ENCODE data around the gene KRT6B.

The KRT6B gene

GRCh38 chr12:52436000-52436827, 15.7 kb downstream of the KRT6B start:
- no peak for DNase-seq (ENCODE audit: low spot score)

- no peak for DNase-seq (ENCODE audit: low spot score)
These were observed 16.3 kb downstream of the KRT6B start for GRCh38 chr12:52435659-52435999.

DNA sequence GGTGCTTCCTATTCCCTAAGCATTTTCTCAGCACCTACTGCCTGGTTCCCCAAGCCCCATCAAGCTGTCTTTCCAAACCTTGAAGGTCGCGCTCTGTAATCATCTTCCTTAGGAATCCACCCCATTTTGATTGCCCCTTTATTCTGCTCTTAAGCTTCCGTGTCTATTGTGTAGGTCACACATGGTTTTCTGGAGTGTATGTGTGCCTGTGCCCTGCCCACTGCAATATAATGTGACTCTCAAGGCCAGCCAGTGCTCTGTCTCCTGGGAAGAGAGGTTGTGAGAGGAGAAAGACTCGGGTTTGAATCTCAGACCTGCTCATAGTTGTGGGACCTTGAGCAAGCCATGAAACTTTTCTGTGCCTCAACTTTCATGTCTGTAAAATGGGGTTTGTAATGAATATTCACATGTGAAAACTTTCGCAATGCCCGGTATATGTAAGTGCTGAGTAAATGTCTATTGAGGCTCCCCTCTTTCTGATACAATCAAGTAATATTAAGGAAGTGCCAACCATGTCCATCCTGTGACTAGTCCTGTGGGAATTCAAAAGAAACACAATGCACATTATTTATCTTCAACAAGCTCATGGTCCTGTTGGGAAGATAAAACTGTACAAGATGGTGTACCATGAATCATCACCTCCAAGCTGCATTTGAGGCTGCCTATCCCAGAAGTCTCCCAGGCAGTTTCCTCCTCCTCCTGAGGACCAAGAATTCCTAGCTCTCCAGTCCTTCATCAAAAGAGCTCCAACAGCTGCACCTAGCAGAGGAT, 17.0 kb downstream of the KRT6B start:
- DNase-seq (ENCODE audit: low spot score) = no peak

GRCh38 chr12:52434081-52434733, 17.7 kb downstream of the KRT6B start, which contains the start of gene KRT75:
Gene KRT75, minus strand, starts transcription at chr12:52434371. Its CDS starts 67 bp downstream, at chr12:52434304.
- DNase-seq (ENCODE audit: low spot score) = no peak

DNA sequence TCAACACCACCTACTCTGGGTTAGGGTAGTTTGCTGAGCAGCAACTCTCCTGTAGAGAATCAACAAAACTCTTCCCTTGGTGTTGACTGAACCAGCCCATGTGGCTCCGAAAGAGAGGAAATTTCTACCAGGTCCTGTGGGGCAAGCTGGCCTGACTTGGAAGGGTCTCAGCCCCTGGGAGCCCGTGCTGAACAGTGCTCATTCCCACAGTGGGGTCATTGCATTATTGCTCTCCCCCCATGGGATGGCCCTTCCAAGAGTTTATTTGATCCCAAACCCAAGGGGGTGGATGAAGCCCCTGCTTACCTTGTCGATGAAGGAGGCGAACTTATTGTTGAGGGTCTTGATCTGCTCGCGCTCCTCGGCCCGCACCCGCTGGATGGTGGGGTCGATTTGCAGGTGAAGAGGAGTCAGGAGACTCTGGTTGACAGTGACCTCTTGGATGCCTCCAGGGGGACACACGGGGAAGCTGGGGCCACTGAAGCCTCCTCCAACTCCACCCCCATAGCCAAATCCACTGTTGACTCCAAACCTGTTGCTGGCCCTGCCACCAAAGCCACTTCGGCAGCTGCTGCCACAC, 18.4 kb downstream of the KRT6B start:
- DNase-seq (ENCODE audit: low spot score) = no peak

GRCh38 chr12:52432559-52433207, 19.3 kb downstream of the KRT6B start:
- no peak for DNase-seq (ENCODE audit: low spot score)

DNA sequence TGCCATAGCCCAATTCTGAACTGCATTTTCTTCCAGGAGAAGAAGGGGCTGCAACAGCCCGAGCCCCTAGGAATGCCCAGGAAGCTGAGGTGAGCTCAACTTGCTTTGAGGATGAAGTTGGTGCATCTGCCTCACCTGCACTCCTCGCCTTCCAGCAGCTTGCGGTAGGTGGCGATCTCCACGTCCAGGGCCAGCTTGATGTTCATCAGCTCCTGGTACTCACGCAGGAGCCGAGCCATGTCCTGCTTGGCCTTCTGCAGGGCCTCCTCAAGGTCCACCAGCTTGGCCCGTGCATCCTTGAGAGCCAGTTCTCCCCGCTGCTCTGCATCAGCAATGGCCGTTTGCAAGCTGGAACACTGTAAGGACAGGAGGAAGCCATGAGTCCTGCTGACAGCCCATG, 23.8 kb downstream of the KRT6B start:
- DNase-seq (ENCODE audit: low spot score) = no peak

GRCh38 chr12:52427083-52427482, 24.9 kb downstream of the KRT6B start:
- no peak for DNase-seq (ENCODE audit: low spot score)

DNA sequence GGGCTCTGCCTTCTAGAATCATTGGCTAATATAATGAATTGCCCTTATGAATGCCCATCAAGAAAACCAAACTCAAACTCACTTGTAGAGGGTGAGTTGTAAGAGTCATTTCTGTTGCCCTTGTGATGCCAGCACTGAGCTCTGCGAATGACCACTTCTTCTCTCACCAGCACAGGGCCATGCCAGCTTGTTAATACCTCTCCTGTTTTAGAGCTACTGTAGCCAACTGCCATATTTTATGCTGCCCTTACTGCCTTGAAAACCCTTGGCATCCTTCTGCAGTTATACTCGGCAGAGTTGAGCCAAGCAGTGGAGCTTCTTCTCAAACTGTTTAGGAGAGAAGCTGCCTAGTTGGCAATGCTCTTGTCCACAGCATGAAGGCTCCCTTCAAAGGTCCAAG, 25.9 kb downstream of the KRT6B start:
- DNase-seq (ENCODE audit: low spot score) = no peak

DNA sequence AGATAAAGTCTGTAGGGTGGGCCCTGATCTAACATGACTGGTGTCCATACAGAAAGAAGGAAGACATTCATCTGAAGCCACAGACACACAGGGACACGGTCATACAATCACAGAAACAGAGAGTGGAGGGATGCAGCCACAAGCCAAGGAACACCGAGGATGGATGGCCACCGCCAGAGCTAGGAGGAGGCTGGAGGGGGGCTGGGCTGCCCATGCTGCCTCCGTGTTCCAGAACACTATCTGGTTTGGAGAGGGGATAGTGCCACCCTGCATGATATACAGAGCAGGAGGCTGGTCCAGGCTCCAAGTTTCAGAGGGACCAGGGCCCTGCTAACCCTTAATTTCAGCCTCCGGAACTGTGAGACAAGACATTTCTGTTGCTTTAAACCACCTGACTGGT, 26.5 kb downstream of the KRT6B start:
- DNase-seq (ENCODE audit: low spot score) = no peak

DNA sequence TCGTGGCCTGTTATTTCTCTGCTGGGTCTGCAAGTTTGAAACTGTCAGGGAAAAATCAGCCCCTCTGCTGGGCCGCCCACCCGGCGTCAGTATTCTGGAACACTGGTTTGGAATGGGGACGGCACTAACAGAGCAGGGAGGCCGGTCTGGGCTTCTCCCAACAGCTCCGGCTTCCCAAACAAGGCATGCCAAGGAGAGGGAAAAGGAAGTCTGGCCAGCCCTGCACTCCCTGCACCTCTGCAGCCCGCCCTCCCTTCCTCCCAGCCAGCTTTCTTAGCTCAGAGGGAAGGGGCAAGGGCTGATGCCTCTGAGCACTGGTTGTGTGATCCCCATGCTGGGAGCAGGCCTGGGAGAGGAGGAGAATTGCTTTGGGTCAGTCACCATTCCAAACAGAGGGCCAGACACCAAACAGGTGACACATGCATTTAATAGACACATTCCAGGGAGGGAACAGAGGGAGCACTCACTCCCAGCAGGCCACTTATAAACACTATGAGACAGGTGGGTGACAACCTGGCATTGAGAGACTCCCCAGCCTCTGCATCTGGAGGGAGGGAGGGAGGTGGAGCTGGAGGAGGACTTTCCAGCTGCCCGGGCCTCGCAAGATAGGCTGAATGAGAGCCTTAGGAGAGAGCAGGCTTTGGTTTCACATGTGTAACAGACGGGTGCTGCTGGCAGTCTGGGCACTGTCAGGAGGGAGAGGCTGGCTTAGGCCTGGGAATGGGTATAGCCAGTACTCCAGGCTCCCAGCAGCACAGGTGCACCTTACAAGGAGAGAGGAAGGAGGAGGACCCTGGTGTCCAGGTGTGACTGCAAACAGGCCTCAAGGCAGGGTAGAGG, 28.1 kb downstream of the KRT6B start:
- no peak for DNase-seq (ENCODE audit: low spot score)

- no peak for DNase-seq (ENCODE audit: low spot score)
These were observed 28.9 kb downstream of the KRT6B start for GRCh38 chr12:52423035-52423434.

- no peak for DNase-seq (ENCODE audit: low spot score)
These were observed 32.3 kb downstream of the KRT6B start for GRCh38 chr12:52419656-52420055.

- DNase-seq (ENCODE audit: low spot score) = no peak
These were observed 33.3 kb downstream of the KRT6B start for GRCh38 chr12:52418576-52419110.

- DNase-seq (ENCODE audit: low spot score) = no peak
These were observed 34.2 kb downstream of the KRT6B start for GRCh38 chr12:52417740-52418139.

DNA sequence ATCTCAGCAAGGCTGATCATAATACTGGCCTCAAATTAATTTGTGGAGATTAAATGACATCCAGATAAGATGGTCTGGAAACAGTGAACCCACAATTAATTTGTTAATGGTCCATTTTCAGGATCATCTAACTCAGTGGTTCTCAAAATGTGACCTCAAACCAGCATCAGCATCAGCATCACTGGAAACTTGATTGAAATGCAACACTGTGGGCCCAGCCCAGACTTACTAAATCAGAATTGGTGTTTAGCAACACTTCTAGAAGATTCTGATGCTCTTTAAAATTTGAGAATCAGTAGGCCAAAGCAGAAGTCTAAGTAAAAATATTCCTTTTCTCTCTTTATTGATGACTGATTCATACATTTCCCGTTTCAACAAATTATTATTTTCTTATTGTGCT, 35.2 kb downstream of the KRT6B start:
- no peak for DNase-seq (ENCODE audit: low spot score)

DNA sequence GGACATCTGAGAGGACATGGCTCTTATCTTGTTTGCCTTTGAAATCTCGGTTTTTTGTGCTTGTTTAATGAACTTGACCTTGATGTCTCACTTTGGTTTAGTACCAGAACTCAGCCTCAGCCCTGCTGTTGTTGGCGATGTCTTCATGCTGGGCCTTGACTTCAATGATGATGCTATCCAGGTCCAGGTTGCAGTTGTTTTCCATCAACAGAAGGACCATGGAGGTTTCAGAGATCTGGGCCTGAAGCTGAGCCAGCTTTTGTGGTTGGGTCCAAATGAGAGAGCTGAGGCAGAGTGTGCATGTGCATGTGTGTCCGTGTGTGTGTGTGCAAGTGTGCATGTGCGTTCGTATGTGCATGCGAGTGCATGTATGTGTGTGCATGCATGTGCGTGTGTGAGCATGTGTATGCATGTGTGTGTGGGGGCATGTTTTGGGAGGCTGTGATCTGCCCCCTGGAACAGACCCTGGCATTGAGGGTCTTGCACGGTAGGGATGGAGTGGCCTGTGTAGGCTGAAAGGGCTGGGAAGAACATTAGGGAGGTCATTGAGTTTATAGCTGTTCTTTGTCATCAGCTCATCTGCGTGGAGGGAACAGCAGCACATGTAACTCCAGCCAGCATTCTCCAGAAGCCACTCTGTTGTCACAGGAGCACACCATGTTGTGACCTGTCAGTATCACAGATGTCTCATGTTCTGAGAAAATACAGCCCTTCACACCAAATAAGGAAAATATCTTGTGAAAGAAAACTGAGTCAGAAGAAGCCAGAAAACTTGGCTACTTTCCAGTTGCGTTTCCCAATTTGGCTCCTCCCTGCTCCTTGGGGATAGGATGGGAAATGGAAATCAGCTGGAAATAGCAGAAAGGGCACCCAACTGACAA, 35.8 kb downstream of the KRT6B start:
- no peak for DNase-seq (ENCODE audit: low spot score)

- no peak for DNase-seq (ENCODE audit: low spot score)
These were observed 37.0 kb downstream of the KRT6B start for GRCh38 chr12:52414936-52415335.

- no peak for DNase-seq (ENCODE audit: low spot score)
These were observed 38.1 kb downstream of the KRT6B start for GRCh38 chr12:52413782-52414345.

Measured in hematopoietic multipotent progenitor cell treated with erythropoietin and hydrocortisone succinate and interleukin-3 and kit ligand, for 17 days (in vitro differentiated cells).